Activated CD4-positive, alpha-beta T cell treated with anti-CD3 and anti-CD28 coated beads, Interleukin-2, amount 10 ng/mL, durations not matched to agents 24 days and 14 days (primary cell): Measurements from ENCODE around the gene RPS2. TPM values are rescaled to one million over a fixed set of nuclear protein-coding genes. Genes with fewer than 3 reads are reported as not detected.

Experiments
- DNase-seq: peaks from one replicate; pipeline ENCODE4 v3.0.0; 2022
- H3K27ac Mint-ChIP-seq: one replicate; pipeline ENCODE4 v1.8.0; 2022; ENCODE audit warnings: mild to moderate bottlenecking, mixed read lengths
- H3K27me3 Mint-ChIP-seq: one replicate; pipeline ENCODE4 v1.8.0; 2022; ENCODE audit warnings: mixed read lengths
- H3K36me3 Mint-ChIP-seq: one replicate; pipeline ENCODE4 v1.8.0; 2022; ENCODE audit warnings: low read depth, mild to moderate bottlenecking, mixed read lengths
- H3K4me1 Mint-ChIP-seq: one replicate; pipeline ENCODE4 v1.8.0; 2021; ENCODE audit warnings: mixed read lengths
- H3K4me3 Mint-ChIP-seq: one replicate; pipeline ENCODE4 v1.8.0; 2022; ENCODE audit warnings: mild to moderate bottlenecking, moderate library complexity, mixed read lengths
- H3K9me3 Mint-ChIP-seq: one replicate; pipeline ENCODE4 v1.8.0; 2021; ENCODE audit warnings: mixed read lengths
- intact Hi-C: fragments of 100-400 bp; cut with micrococcal nuclease; formaldehyde crosslinking; loops from one replicate; pipeline ENCODE4 v1.15.1; 2023
- total RNA-seq: library from RNA; stranded (reverse); gene quantifications from 2 replicates; pipeline ENCODE4 v1.2.3, GENCODE V29; 2022

RPS2 gene
- total RNA-seq, 1 donor from 2014 or later = 3,401 TPM

GRCh38 chr16:1916640-1916990 is 48.0 kb downstream of the RPS2 start:
- H3K27ac Mint-ChIP-seq = no peak overlapping the region
- intact Hi-C loops = no loop called here

GRCh38 chr16:1915732-1916639 is 48.6 kb downstream of the RPS2 start:
- peaks cover 38% of the 10 kb centered on the region for H3K27me3 Mint-ChIP-seq

More at GRCh38 chr16:1916640-1916990, 48.0 kb downstream of the RPS2 start:
- DNase-seq = no peak
- H3K9me3 Mint-ChIP-seq = no peaks in the 10 kb centered on the region
- no peaks in the 10 kb centered on the region for H3K36me3 Mint-ChIP-seq
- H3K4me3 Mint-ChIP-seq = no peak overlapping the region
- peaks cover 45% of the 10 kb centered on the region for H3K27me3 Mint-ChIP-seq
- peaks cover 7% of the 10 kb centered on the region for H3K4me1 Mint-ChIP-seq

GRCh38 chr16:1914988-1915387 is 49.6 kb downstream of the RPS2 start:
- no peaks in the 10 kb centered on the region for H3K36me3 Mint-ChIP-seq
- no peaks in the 10 kb centered on the region for H3K4me1 Mint-ChIP-seq
- H3K27ac Mint-ChIP-seq = no peak overlapping the region
- no peak for DNase-seq
- H3K4me3 Mint-ChIP-seq = no peak overlapping the region
- intact Hi-C loops = no loop called here
- no peaks in the 10 kb centered on the region for H3K9me3 Mint-ChIP-seq
- peaks cover 30% of the 10 kb centered on the region for H3K27me3 Mint-ChIP-seq

More at GRCh38 chr16:1915732-1916639, 48.6 kb downstream of the RPS2 start:
- Mint-ChIP-seq H3K4me3 (no peak overlapping the region), H3K9me3 (no peaks in the 10 kb centered on the region), H3K27ac (no peak overlapping the region), H3K4me1 (peaks cover 4% of the 10 kb centered on the region), H3K36me3 (no peaks in the 10 kb centered on the region)
- intact Hi-C loops = no loop called here
- no peak for DNase-seq

GRCh38 chr16:1914084-1914608 is 50.5 kb downstream of the RPS2 start:
- H3K27ac Mint-ChIP-seq = no peak overlapping the region
- H3K9me3 Mint-ChIP-seq = no peaks in the 10 kb centered on the region
- H3K36me3 Mint-ChIP-seq = no peaks in the 10 kb centered on the region
- H3K4me1 Mint-ChIP-seq = no peaks in the 10 kb centered on the region
- intact Hi-C loops = no loop called here
- H3K4me3 Mint-ChIP-seq = no peak overlapping the region
- peaks cover 27% of the 10 kb centered on the region for H3K27me3 Mint-ChIP-seq
- DNase-seq = no peak

GRCh38 chr16:1913327-1914083 is 51.1 kb downstream of the RPS2 start:
- Mint-ChIP-seq H3K9me3 (no peaks in the 10 kb centered on the region), H3K27me3 (peaks cover 26% of the 10 kb centered on the region), H3K4me3 (no peak overlapping the region), H3K27ac (no peak overlapping the region), H3K36me3 (no peaks in the 10 kb centered on the region), H3K4me1 (no peaks in the 10 kb centered on the region)
- DNase-seq = no peak
- intact Hi-C loops = no loop called here

GRCh38 chr16:1912215-1912543 is 52.4 kb downstream of the RPS2 start:
- Mint-ChIP-seq H3K4me3 (no peak overlapping the region), H3K4me1 (no peaks in the 10 kb centered on the region), H3K27ac (no peak overlapping the region), H3K27me3 (peaks cover 27% of the 10 kb centered on the region), H3K9me3 (no peaks in the 10 kb centered on the region), H3K36me3 (no peaks in the 10 kb centered on the region)
- DNase-seq = no peak
- intact Hi-C loops = no loop called here

Other genes with a start within 250 kb of the RPS2 start
- gene NME3, start 193.3 kb downstream of the RPS2 start, total RNA-seq = 46.3 and 50.0 TPM in 2 replicates
- gene EME2, start 192.0 kb downstream of the RPS2 start, total RNA-seq = 28.2 and 30.0 TPM in 2 replicates
- 201 and 207 TPM in 2 replicates for gene MRPS34, start 191.7 kb downstream of the RPS2 start, total RNA-seq
- 24.6 and 24.9 TPM in 2 replicates for gene SPSB3, start 182.3 kb downstream of the RPS2 start, total RNA-seq
- gene NUBP2, start 181.9 kb downstream of the RPS2 start, total RNA-seq = 77.4 and 81.1 TPM in 2 replicates
- 0.12 TPM in 1 of 2 replicates, not detected in the other for gene IGFALS, start 171.1 kb downstream of the RPS2 start, total RNA-seq
- gene HAGH, start 138.0 kb downstream of the RPS2 start, total RNA-seq = 50.3 and 57.7 TPM in 2 replicates
- 20.2 and 21.7 TPM in 2 replicates for gene FAHD1, start 137.6 kb downstream of the RPS2 start, total RNA-seq
- not detected in 2 replicates for gene MEIOB, start 92.7 kb downstream of the RPS2 start, total RNA-seq
- not detected in 2 replicates for gene HS3ST6, start 46.4 kb downstream of the RPS2 start, total RNA-seq
- 22.8 and 23.0 TPM in 2 replicates for gene MSRB1, start 21.6 kb downstream of the RPS2 start, total RNA-seq
- gene RPL3L, start 10.1 kb downstream of the RPS2 start, total RNA-seq = 1.0 TPM in 1 of 2 replicates, not detected in the other
- gene NDUFB10, start 5.3 kb downstream of the RPS2 start, total RNA-seq = 136 and 141 TPM in 2 replicates
- 0.57 TPM in 1 of 2 replicates, not detected in the other for gene RNF151, start 2.0 kb upstream of the RPS2 start, total RNA-seq
- gene TBL3, start 7.2 kb upstream of the RPS2 start, total RNA-seq = 81.4 and 87.5 TPM in 2 replicates
- 0.56 TPM in 1 of 2 replicates, not detected in the other for gene NOXO1, start 16.6 kb upstream of the RPS2 start, total RNA-seq
- 41.6 and 42.8 TPM in 2 replicates for gene GFER, start 19.4 kb upstream of the RPS2 start, total RNA-seq
- gene SYNGR3, start 25.1 kb upstream of the RPS2 start, total RNA-seq = 18.1 and 20.2 TPM in 2 replicates
- 93.9 and 99.0 TPM in 2 replicates for gene ZNF598, start 45.0 kb upstream of the RPS2 start, total RNA-seq
- 6.9 and 7.0 TPM in 2 replicates for gene NPW, start 55.0 kb upstream of the RPS2 start, total RNA-seq
- 1.3 and 1.8 TPM in 2 replicates for gene NHERF2, start 62.1 kb upstream of the RPS2 start, total RNA-seq
- gene NTHL1, start 83.0 kb upstream of the RPS2 start, total RNA-seq = 50.3 and 57.7 TPM in 2 replicates
- gene TSC2, start 83.2 kb upstream of the RPS2 start, total RNA-seq = 98.8 and 99.8 TPM in 2 replicates
- gene PKD1, start 171.1 kb upstream of the RPS2 start, total RNA-seq = 91.4 and 93.3 TPM in 2 replicates
- 0.83 and 1.0 TPM in 2 replicates for gene RAB26, start 183.8 kb upstream of the RPS2 start, total RNA-seq
- gene TRAF7, start 191.0 kb upstream of the RPS2 start, total RNA-seq = 68.7 and 80.3 TPM in 2 replicates
- gene CASKIN1, start 231.8 kb upstream of the RPS2 start, total RNA-seq = 2.2 and 2.3 TPM in 2 replicates
- 65.2 and 70.3 TPM in 2 replicates for gene MLST8, start 240.6 kb upstream of the RPS2 start, total RNA-seq
- gene BRICD5, start 246.0 kb upstream of the RPS2 start, total RNA-seq = 22.2 and 23.1 TPM in 2 replicates